ENCODE measurements around the gene SLC6A15. TPM values are rescaled to one million over a fixed set of nuclear protein-coding genes. Genes with fewer than 3 reads are reported as not detected.

SLC6A15 gene
- total RNA-seq, 1 donor from 2014 or later = 65.0 TPM

- FAIRE-seq (no peak), DNase-seq (ENCODE audit: low read depth) (peak; percentile 80)
- H3K4me3 ChIP-seq (ENCODE audit: low read depth, low read length) = no peak overlapping the region
- no peaks in the 10 kb centered on the region for H3K27me3 ChIP-seq (ENCODE audit: control insufficient read depth, insufficient read depth, low read length)
- TF ChIP-seq, protein P1, sequence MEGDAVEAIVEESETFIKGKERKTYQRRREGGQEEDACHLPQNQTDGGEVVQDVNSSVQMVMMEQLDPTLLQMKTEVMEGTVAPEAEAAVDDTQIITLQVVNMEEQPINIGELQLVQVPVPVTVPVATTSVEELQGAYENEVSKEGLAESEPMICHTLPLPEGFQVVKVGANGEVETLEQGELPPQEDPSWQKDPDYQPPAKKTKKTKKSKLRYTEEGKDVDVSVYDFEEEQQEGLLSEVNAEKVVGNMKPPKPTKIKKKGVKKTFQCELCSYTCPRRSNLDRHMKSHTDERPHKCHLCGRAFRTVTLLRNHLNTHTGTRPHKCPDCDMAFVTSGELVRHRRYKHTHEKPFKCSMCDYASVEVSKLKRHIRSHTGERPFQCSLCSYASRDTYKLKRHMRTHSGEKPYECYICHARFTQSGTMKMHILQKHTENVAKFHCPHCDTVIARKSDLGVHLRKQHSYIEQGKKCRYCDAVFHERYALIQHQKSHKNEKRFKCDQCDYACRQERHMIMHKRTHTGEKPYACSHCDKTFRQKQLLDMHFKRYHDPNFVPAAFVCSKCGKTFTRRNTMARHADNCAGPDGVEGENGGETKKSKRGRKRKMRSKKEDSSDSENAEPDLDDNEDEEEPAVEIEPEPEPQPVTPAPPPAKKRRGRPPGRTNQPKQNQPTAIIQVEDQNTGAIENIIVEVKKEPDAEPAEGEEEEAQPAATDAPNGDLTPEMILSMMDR (IDR thresholded peaks at IDR 0.05; ENCODE audit: insufficient read depth, low read length, severe bottlenecking) = no peak
- H3K36me3 ChIP-seq (ENCODE audit: control insufficient read depth, insufficient read depth, low read length) = no peaks in the 10 kb centered on the region
These were observed 6.7 kb upstream of the SLC6A15 start for GRCh38 chr12:84919271-84919670.

- FAIRE-seq (no peak), DNase-seq (ENCODE audit: low read depth) (peak; percentile 21)
- Histone ChIP-seq H3K36me3 (ENCODE audit: control insufficient read depth, insufficient read depth, low read length) (no peaks in the 10 kb centered on the region), H3K4me3 (ENCODE audit: low read depth, low read length) (peak overlapping the region; percentile 73), H3K27me3 (ENCODE audit: control insufficient read depth, insufficient read depth, low read length) (no peaks in the 10 kb centered on the region)
- TF ChIP-seq, protein P1 (IDR thresholded peaks at IDR 0.05; ENCODE audit: insufficient read depth, low read length, severe bottlenecking) = no peak
These were observed 523 bp upstream of the SLC6A15 start for GRCh38 chr12:84913129-84913515.

- TF ChIP-seq, protein P1 (IDR thresholded peaks at IDR 0.05; ENCODE audit: insufficient read depth, low read length, severe bottlenecking) = no peak
- DNase-seq (ENCODE audit: low read depth) = peak; percentile 81
These were observed 1.1 kb downstream of the SLC6A15 start for GRCh38 chr12:84911271-84912197.

GRCh38 chr12:84910549-84911241, 1.9 kb downstream of the SLC6A15 start:
- Histone ChIP-seq H3K4me3 (ENCODE audit: low read depth, low read length) (peak overlapping the region; percentile 73), H3K27me3 (ENCODE audit: control insufficient read depth, insufficient read depth, low read length) (no peaks in the 10 kb centered on the region), H3K36me3 (ENCODE audit: control insufficient read depth, insufficient read depth, low read length) (no peaks in the 10 kb centered on the region)
- TF ChIP-seq, protein P1 (IDR thresholded peaks at IDR 0.05; ENCODE audit: insufficient read depth, low read length, severe bottlenecking) = no peak
- DNase-seq (ENCODE audit: low read depth) (no peak), FAIRE-seq (no peak)

More at GRCh38 chr12:84911271-84912197, 1.1 kb downstream of the SLC6A15 start:
- H3K4me3 ChIP-seq (ENCODE audit: low read depth, low read length) = peak overlapping the region; percentile 73
- no peak for FAIRE-seq
- H3K27me3 ChIP-seq (ENCODE audit: control insufficient read depth, insufficient read depth, low read length) = no peaks in the 10 kb centered on the region
- H3K36me3 ChIP-seq (ENCODE audit: control insufficient read depth, insufficient read depth, low read length) = no peaks in the 10 kb centered on the region

- no peak for DNase-seq (ENCODE audit: low read depth)
- no peak for FAIRE-seq
- no peaks in the 10 kb centered on the region for H3K36me3 ChIP-seq (ENCODE audit: control insufficient read depth, insufficient read depth, low read length)
- TF ChIP-seq, protein P1 (IDR thresholded peaks at IDR 0.05; ENCODE audit: insufficient read depth, low read length, severe bottlenecking) = no peak
- H3K27me3 ChIP-seq (ENCODE audit: control insufficient read depth, insufficient read depth, low read length) = no peaks in the 10 kb centered on the region
- H3K4me3 ChIP-seq (ENCODE audit: low read depth, low read length) = no peak overlapping the region
These were observed 8.5 kb downstream of the SLC6A15 start for GRCh38 chr12:84904051-84904450.

All from bronchial epithelial cell (primary cell).